Cardiac septum (tissue), 1 donor: ENCODE measurements around the gene FBXL7. TPM values are rescaled to one million over a fixed set of nuclear protein-coding genes. Genes with fewer than 3 reads are reported as not detected.

Experiments used
- DNase-seq: peaks from one replicate; pipeline ENCODE4 v3.0.0-alpha.2; 2020; ENCODE audit warnings: low spot score
- intact Hi-C: fragments of 100-400 bp; cut with DNase I; formaldehyde crosslinking; loops from one replicate; pipeline ENCODE4 v1.14.0; 2022
- total RNA-seq: library from RNA; stranded (reverse); fragmentation: NEBNext Ultra II Directional; extraction: Animal tissue kit (Norgen Biotek cat#: 25700); gene quantifications from one replicate; pipeline ENCODE4 v1.2.1, GENCODE V29; 2021
- donor health status: DM: no; HTN: no; CAD: no.

Gene FBXL7
- total RNA-seq, 1 donor from 2014 or later = 26.2 TPM

DNA sequence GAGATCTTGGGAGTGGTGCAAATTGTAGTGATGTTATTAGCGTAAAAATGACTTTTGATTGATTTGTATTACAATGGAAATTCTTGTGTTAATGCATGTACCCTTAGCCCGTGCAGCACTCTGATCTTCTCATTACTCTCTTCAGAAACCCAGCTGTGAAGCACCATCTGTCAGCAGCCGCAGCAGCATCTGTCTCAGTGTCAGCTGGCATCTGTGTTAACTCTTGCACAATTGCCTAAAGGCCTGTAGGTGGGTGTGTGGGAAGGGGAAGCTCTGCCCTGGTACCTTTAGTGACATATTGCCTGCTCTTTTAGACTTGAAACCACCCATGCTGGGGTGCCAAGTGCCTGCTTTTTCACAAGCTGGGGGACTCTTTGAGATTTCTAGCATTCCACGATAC lies 101.3 kb downstream of the FBXL7 start:
- intact Hi-C loops = no loop called here
- DNase-seq = no peak

DNA sequence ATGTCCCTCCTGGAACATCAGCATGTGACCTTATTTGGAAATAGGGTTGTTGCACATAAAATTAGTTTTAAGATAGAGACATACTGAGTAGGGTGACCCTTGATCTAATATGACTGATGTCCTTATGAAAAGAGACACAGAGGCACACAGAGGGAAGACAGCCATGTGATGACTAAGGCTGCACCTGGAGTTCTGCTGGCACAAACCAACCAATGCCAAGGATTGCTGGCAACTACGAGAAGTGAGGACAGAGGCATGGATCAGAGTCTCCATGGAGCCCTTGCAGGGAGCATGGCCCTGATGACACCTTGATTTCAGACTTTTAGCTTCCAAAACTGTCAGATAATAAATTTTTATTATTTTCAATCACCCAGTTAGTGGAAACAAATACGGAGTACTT lies 101.9 kb downstream of the FBXL7 start:
- intact Hi-C loops = no loop called here
- no peak for DNase-seq

DNA sequence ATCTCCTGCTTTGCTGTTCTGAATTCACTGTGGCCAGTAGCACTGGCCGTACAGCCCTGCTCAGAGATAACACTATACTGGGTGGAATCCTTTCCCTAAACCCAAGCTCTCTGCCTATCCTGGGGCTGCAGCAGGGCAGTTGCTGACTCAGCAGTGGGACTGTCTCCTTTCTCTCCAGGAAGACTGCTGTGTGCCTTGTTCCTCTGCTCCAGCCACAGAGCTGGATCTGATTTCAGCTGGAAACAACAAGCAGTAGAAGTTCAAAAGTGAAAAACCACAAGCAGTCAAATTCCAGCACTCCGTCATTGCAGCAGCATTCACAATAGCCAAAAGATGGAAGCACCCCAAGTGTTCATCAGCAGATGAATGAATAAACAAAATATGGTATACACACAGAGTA lies 105.0 kb downstream of the FBXL7 start:
- intact Hi-C loops = no loop called here
- DNase-seq = no peak

DNA sequence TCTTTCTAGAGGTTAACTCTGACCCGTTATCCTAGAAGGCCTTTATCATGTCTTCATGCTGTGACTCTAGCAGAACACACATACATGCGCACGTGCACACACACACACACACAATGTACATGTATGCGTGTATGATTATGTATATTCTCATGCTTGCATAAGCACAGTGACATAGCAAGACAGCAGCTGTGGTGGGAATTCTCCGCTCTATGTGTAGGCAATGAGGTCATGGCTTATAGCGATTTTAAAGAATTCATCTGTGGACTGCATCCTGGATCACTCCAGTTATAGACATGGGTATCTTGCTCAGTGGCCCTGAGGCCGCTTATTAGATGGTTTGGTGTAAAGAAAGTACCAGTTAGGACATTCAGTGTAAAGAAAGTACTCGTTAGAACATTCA lies 106.2 kb downstream of the FBXL7 start:
- intact Hi-C loops = no loop called here
- DNase-seq = no peak

DNA sequence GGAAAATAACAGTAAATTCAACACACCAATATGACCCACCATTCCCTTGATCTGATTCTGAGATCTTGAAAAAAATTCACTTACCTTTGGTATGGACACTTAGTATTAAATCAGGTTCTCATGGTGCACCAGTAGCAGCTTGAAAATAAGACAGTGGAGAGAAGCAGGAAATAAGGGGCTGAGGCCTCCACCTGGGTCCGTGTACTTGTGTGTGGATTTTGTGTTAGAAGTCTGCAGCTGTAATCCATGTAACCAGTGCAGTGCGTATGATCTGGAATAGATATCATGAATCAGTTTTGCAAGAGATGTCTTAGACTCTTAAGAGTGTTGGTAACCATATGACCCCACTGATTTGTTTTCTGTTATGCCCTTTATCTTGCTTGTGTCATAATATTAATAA lies 107.1 kb downstream of the FBXL7 start:
- DNase-seq = no peak
- intact Hi-C loops = no loop called here

DNA sequence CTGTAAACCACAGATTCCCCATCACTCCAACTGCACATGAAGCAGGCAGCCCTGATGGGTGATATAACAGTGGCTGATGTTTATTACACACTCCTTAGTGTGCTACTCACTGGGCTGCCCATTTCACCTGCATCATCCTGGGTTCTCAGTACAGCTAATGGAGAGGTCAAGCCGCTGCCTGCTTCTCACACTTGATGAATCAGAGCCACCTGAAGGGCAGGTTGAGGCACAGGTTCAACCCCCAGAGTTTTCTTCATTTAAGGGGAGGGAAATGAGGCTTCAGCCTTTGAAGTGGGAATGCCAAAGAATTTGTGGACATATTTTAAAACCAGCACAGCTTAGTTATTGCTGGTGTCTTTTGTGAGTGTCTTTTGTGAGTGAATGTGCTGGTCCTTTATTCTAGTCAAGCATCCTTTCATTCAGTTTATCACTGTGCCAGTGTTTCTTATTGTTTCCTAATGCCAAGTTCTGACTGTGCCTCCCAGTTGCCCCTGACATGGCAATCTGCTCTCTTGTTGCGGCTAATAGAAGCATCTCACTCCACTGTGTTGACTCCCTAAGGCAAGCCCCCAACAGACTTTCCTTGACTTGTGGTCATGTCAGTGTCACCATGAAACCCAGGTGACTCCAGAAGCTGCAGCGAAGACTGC lies 109.2 kb downstream of the FBXL7 start:
- intact Hi-C loops = no loop called here
- no peak for DNase-seq

DNA sequence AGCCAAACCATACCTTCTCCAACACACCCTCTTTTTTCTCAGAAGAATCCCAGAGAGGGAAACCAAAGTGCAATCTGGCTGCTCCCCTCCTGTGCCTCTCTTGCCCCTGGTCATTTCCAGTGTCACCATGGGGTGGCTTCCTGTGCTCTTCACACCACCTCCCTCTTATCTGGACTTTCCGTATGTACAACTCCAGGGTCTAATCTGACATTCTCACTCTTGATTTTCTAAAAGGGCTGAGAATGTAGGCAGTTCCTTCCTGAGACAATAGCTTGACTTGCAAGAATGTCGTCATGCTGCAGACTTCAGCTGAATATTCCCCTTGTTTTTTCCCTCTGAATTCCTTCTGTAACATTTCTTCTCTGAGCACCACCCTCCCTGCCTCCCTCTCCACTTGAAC lies 110.2 kb downstream of the FBXL7 start:
- intact Hi-C loops = no loop called here
- DNase-seq = no peak

DNA sequence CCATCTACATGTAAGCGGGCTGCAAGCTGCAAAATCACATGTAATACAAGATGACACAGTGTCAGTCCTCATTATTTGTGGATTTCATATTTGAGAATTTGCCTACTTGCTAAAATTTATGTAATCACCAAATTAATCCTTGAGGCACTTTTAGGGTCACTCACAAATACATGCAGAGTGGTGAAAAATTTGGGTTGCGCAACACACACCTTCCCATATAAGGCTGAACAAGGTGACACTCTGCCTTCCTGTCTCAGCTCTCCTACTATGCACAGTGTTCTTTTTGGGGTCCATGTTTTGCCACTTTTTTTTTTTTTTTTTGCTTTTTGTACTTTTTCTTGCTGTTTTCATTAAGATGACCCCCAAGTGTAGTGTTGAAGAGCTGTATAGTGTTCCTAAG lies 111.0 kb downstream of the FBXL7 start:
- intact Hi-C loops = no loop called here
- DNase-seq = no peak

DNA sequence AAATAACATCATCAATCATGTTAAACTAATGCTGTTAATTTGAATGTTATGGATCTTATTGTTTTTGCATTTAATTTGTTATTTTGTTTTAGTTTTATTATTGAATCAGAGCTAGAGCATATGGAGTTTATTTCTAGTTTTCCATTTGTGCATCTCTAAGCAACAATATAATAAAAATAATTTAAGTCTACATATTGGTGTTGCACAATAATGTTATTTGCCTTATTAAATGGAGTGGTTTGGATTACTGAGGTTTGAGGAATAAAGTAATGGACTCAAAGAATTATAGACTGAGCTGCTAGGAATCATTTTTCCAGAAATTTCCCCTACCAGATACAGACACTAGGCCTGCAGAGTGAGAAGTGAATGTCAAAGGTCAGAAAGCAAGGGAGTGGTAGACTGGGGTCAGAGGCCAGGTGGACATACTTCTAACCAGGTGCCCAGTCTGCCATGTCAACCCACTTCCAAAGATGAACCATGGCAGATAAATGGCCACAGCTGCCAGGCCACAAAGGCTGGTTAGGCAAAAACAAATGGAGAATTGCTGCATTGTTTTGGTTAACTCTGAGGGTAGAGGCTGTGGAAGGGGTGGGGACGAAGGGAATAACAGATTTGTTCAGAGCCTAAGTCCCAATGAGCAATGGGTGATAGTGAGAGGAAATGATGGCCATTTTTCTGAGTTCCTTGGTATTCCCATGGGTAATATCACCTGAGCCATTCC lies 113.1 kb downstream of the FBXL7 start:
- no peak for DNase-seq
- intact Hi-C loops = no loop called here

DNA sequence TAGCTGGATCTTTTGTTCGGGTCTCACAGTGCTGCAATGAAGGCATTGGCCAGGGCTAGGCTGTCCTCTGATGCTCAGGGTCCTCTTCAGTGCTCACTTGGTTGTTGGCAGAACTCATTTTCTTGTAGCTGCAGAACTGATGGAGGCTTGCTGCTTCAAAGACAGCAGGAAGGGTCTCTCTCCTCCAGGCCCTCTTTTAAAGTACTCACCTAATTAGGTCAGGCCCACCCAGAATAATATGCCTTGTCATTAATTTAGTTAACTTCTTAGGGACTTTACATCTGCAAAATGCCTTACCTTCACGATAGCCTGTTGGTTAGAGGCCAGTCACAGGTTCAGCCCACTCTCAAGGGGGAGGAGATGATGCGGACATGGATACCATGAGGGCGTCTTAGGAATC lies 114.7 kb downstream of the FBXL7 start:
- no peak for DNase-seq
- intact Hi-C loops = no loop called here

DNA sequence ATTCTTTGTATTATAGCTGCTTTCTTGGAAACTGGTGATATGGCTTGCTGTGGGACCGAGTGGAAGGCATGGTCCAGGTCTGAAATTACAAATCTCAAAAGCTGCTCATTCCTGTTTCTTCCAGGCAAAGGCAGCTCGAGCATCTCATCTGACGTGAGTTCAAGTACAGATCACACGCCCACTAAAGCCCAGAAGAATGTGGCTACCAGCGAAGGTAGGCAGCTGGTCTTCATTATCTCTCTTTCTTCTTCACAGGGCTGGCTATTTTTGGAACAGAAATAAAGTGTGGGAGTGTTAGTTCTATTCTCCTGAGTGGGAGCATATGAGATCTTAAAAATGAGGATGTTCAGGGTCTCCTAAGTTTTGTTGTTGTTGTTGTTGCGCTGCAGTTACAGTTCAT lies 115.9 kb downstream of the FBXL7 start:
- no peak for DNase-seq
- intact Hi-C loops = no loop called here

DNA sequence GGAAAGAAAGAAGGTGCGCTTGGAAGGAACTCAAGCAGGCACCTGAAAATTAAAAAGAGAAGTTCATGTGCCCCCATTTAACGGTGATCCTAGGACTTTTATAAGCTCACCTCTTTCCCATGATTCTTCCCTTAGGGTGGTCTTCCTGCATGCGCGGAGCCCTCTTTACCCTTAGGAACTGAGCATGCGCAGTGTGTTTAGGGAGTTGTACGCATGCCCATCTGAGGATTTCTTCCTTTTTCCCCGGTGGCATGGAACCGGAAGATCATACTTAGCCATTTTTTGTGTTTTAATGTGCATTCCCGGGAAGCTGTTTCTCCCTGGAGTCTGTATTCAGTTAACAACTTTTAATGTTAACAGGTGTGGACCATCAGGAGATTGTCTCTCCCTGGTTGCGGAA lies 119.0 kb downstream of the FBXL7 start:
- intact Hi-C loops = no loop called here
- DNase-seq = no peak

DNA sequence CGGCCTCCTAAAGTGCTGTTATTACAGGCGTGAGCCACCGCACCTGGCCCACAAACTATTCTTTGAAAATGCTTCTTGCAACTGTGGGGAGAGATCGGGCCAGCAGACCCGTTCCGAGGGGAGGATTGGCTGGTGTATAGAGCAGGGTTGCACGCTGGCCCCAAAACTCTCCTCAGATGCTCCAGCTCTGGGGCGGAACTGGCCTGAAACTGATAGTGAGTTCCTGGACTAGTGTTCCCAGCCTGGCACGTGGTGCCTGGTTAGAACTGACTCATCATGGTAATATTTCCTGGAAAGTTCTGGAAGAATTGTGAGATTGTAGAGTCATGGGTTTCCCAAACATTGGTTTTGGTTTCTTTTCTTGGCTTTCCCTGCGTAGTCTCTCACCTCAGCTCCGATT lies 120.5 kb downstream of the FBXL7 start:
- intact Hi-C loops = no loop called here
- no peak for DNase-seq

DNA sequence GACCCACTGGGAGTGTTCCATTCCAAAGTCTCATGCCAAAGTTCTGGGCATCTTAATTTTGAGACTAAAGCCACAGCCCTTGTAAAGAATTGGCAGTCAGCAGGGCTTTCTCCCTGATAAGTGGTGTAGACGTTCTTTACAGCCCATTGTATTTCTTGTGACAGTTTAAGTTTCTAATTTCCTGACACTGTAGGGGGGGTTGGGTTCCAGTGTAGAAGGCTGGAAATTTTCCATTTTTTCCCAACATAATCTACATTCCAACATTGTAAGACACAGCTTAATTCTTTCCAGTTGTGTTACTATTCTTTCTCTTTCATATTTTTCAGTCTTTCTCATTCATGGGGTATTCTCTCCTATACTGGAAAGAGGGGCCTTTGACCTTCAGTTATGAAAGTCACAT lies 121.1 kb downstream of the FBXL7 start:
- no peak for DNase-seq
- intact Hi-C loops = no loop called here

DNA sequence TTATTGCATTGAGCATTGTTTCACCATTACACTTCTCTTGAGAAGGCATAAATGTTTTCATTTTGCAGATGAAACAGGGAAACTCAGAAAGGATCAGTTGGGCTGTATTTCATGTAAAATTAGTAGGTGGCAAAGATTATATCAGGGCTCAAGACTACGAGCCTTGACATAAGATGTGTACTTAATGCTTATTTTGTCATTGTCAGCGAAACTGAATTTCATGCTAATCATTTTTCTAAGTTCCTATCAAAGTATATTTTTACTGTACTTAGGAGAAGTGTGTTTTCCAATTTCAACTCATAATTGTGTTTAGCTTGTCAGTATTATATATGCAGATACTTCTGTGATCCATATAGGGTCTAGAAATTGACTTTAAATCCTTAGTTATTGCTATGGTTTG lies 123.8 kb downstream of the FBXL7 start:
- intact Hi-C loops = no loop called here
- DNase-seq = no peak

DNA sequence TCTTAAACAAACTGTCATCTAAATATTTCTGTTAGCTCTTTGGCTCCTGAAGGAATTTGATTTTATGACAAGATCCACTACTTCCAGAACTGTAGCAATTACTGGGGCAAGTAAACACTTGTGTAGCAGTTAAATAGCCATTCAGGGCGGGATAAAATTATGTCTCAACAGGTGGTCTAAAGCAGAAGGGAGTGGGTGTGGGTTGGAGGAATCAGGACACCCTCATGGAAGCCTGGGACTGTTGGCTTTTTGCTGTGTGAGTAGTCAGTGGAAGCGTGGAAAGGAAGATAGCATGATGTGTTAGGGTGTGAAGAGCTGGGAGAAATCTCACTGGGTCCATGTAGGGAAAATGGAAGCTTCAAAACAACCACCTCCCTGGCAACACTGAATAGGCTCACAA lies 127.1 kb downstream of the FBXL7 start:
- intact Hi-C loops = no loop called here
- no peak for DNase-seq

DNA sequence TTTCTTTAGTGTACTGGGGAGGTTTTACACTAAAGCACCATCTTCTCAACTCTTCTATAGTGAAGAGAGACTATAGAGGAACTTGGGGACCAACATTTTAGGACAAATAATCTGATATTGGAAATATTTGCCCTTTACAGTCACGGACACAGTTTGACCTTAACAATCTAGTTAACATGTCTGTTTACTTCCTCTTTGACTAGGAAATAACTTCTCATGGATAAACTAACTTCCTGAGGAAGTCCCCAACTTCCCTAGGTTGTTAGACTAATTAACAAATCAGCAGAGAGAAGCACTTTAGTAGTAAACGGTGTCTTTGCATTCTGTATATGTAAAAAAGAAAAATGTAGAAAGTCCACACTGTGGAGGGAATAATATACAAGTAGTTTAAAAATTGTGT lies 127.7 kb downstream of the FBXL7 start:
- no peak for DNase-seq
- intact Hi-C loops = no loop called here

DNA sequence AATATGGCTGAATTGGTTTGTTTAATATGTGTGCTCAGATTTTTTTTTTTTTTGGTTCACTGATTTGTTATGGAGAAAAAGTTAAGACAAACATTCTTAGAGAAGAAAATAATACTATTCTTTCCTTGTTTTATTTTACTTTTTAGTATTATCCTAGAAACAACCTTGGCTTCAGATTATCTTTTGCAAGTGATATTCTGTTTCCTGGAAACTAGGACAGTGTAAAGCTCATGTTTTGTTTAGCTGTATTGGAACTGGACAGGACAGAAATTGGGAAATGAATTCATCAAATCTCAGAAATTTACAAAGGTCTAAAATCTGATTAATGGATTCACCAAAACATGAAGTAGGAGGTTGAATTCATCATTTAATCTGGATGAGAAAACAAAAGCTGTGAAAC lies 130.5 kb downstream of the FBXL7 start:
- no peak for DNase-seq
- intact Hi-C loops = no loop called here

DNA sequence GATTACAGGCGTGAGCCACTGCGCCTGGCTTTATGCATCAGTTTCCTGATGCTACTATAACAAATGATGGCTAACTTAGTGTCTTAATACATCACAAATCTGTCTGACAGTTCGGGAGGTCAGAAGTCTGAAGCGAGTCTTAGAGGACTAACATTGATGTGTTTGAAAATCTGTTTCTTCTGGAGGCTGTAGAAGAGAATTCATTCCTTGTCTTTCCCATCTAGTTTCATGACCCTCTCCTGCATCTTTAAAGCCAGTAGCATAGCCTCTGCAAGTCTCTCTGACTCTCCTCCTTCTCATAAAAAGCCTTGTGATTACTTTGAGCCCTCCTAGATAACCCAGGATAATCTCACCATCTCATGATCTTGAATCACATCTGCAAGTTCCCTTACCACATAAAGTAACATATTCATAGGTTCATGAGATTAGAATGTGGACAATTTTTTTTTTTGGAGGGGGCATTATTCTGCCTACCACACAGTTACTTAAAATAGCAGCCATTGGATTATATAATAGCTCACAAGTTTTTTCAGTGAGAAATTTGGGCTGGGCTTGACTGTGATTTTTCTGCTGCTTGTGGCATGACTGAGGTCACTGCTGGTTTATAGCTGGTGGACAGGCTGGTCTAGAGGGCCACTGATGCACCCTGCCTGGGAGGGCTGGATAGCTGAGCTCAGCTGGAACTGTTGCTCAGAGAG lies 134.8 kb downstream of the FBXL7 start:
- no peak for DNase-seq
- intact Hi-C loops = no loop called here

DNA sequence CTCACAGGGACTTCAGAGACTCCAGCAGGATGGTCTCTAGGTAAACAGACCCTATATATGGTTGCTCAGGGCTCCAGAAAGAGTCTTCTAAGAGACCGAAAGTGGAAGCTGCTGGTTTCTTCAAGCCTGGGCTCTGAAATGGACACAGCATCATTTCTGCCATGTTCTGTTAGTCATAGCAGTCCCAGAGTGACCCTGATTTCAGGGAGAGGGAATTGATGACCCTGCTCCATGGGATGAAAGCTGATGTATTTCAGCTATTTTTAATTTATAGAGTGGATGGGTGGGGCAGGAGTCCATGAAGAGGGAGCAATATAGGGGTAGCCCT lies 135.3 kb downstream of the FBXL7 start:
- DNase-seq = no peak

DNA sequence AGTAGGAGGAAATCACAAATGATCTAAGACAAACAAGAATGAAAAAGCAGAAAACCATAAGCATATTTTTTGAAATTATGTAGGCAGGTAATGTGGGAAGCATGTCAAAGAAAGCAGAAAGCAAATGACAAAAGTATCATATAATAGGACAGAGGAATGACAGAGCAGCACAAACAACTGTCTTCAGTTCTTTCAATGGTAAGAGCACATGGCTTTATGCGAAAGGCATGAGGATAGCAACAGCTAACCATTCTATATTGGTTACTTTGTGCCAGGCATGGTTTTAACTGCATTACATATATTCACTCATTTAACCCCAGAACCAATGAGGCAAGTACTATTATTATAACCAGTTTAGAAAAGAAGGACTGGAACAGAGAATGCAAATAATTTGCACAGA lies 137.4 kb downstream of the FBXL7 start:
- no peak for DNase-seq
- intact Hi-C loops = no loop called here

More for the DNA sequence above, 135.3 kb downstream of the FBXL7 start:
- intact Hi-C loops = no loop called here
